ENCODE measurements around the gene ZBTB1.
A peak's percentile ranks its signal among the peaks of the same experiment; 100 is the strongest.
"Not testable (repeated sequence)": the region's sequence is repeated elsewhere in the genome, so short reads cannot be mapped to it uniquely, and the experiment has no call there.

Gene ZBTB1

DNA sequence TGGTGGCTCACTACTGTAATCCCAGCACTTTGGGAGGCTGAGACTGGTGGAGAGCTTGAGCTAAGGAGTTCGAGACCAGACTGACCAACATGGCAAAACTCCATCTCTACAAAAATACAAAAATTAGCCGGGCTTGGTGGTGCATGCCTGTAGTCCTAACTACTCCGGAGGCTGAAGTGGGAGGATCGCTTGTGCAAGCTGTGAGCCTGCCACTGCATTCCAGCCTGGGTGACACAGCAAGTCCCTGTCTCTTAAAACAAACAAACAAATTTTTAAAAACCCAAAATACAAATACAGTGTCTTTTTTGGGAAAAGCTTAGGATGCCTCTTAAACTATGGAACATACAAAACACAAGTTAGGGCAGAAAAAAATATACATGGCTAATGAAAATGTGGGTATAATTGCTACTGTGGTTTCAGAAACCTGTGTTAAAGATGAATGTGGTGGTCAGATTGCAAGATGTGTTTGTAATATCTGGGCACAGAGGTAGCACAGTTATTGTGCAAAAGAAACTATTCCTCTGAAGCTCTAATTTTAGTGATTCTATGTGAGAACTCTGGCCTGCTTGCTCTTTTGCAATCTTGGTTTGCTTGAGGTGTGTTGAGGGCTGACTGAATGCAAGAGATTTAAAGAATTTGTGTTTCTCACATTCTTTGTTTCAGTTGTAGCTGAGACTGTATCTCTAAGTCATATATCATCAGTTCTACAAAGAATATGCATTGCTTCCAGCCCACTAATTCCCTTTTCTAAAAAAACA lies 32.1 kb downstream of the ZBTB1 start:
- DNase-seq = peak; percentile 72

DNA sequence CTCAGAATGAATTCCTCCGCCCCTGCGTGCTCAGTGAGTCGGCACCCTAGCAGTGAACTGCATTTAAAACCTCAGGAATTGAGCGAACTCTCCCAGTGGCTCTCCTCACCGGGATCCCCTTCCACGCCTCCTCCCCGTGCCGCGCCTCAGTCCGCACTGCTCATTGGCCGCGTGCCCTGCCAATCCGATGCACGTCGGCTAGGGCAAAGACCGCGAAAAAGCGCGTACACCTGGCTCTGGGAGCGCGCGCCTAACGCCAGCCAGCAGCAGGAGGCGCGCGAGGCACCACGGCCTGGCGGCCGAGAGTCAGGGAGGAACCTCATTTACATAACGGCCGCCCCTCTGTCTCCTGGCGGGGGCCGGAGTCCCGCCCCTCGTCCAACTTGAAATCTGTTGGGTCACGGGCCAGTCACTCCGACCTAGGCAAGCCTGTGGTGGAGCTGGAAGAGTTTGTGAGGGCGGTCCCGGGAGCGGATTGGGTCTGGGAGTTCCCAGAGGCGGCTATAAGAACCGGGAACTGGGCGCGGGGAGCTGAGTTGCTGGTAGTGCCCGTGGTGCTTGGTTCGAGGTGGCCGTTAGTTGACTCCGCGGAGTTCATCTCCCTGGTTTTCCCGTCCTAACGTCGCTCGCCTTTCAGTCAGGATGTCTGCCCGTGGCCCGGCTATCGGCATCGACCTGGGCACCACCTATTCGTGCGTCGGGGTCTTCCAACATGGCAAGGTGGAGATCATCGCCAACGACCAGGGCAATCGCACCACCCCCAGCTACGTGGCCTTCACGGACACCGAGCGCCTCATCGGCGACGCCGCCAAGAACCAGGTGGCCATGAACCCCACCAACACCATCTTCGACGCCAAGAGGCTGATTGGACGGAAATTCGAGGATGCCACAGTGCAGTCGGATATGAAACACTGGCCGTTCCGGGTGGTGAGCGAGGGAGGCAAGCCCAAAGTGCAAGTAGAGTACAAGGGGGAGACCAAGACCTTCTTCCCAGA lies 35.9 kb downstream of the ZBTB1 start, which contains the start of gene HSPA2:
Gene HSPA2 (plus strand): TSS at position 534 of the 995 bp plus-strand sequence. CDS start 109 bp downstream, at position 643.
- peak; percentile 99 for DNase-seq

DNA sequence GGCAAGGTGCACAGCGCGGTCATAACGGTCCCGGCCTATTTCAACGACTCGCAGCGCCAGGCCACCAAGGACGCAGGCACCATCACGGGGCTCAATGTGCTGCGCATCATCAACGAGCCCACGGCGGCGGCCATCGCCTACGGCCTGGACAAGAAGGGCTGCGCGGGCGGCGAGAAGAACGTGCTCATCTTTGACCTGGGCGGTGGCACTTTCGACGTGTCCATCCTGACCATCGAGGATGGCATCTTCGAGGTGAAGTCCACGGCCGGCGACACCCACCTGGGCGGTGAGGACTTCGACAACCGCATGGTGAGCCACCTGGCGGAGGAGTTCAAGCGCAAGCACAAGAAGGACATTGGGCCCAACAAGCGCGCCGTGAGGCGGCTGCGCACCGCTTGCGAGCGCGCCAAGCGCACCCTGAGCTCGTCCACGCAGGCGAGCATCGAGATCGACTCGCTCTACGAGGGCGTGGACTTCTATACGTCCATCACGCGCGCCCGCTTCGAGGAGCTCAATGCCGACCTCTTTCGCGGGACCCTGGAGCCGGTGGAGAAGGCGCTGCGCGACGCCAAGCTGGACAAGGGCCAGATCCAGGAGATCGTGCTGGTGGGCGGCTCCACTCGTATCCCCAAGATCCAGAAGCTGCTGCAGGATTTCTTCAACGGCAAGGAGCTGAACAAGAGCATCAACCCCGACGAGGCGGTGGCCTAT lies 36.8 kb downstream of the ZBTB1 start:
- DNase-seq = peak; percentile 23

DNA sequence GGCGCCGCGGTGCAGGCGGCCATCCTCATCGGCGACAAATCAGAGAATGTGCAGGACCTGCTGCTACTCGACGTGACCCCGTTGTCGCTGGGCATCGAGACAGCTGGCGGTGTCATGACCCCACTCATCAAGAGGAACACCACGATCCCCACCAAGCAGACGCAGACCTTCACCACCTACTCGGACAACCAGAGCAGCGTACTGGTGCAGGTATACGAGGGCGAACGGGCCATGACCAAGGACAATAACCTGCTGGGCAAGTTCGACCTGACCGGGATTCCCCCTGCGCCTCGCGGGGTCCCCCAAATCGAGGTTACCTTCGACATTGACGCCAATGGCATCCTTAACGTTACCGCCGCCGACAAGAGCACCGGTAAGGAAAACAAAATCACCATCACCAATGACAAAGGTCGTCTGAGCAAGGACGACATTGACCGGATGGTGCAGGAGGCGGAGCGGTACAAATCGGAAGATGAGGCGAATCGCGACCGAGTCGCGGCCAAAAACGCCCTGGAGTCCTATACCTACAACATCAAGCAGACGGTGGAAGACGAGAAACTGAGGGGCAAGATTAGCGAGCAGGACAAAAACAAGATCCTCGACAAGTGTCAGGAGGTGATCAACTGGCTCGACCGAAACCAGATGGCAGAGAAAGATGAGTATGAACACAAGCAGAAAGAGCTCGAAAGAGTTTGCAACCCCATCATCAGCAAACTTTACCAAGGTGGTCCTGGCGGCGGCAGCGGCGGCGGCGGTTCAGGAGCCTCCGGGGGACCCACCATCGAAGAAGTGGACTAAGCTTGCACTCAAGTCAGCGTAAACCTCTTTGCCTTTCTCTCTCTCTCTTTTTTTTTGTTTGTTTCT lies 37.6 kb downstream of the ZBTB1 start:
- DNase-seq = no peak

DNA sequence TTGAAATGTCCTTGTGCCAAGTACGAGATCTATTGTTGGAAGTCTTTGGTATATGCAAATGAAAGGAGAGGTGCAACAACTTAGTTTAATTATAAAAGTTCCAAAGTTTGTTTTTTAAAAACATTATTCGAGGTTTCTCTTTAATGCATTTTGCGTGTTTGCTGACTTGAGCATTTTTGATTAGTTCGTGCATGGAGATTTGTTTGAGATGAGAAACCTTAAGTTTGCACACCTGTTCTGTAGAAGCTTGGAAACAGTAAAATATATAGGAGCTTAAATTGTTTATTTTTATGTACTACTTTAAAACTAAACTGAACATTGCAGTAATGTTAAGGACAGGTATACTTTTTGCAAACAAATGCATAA lies 38.2 kb downstream of the ZBTB1 start:
- no peak for DNase-seq

DNA sequence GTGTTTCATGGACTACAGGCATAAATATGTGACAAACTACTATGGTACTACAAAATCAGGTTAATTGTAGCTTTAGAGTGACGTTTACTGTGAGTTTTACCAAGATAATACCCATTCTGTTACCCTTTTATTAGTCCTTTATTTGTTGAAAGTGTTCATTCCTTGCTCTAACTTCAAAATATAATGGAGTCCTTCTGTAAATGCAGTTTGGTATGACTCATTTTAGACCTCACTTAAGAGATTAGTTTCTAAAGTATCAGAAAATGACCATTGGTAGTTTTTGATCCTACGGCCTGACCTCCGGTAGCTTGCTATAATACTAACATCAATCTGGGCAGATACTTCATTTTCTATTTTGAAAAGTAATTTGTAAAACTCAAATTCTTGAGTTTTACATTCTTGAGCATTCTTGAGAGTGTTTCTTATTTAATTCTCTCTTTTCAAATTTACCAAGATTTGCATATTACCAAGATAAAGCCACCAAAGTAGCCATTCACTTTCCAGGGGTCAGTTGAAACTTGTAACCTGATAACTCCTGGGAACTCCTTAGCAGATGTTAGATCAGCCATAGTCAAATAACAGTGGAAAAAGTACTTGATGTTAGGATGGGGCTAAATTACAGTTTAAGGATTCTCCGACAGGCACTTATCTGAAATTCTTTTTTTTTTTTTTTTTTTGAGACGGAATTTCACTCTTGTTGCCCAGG lies 40.2 kb downstream of the ZBTB1 start:
- DNase-seq = no peak

DNA sequence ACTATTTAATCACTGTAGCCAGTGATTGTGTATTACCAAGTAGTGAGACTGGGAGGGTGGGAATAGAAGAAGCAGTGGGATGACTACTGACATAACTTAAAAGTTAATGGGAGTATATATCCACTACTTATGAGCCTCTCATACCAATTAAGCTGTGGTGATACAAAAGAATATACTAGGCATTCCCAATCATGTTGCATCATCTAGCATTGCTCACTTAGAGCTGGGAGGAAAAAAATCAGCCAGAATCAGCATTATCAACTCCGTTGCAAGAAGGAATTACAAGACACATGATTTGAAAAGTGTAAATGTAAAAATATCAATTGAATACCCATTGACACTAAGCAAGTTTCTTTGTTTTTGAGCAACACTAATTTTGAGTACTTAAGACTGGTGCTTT lies 44.4 kb downstream of the ZBTB1 start:
- DNase-seq = no peak

DNA sequence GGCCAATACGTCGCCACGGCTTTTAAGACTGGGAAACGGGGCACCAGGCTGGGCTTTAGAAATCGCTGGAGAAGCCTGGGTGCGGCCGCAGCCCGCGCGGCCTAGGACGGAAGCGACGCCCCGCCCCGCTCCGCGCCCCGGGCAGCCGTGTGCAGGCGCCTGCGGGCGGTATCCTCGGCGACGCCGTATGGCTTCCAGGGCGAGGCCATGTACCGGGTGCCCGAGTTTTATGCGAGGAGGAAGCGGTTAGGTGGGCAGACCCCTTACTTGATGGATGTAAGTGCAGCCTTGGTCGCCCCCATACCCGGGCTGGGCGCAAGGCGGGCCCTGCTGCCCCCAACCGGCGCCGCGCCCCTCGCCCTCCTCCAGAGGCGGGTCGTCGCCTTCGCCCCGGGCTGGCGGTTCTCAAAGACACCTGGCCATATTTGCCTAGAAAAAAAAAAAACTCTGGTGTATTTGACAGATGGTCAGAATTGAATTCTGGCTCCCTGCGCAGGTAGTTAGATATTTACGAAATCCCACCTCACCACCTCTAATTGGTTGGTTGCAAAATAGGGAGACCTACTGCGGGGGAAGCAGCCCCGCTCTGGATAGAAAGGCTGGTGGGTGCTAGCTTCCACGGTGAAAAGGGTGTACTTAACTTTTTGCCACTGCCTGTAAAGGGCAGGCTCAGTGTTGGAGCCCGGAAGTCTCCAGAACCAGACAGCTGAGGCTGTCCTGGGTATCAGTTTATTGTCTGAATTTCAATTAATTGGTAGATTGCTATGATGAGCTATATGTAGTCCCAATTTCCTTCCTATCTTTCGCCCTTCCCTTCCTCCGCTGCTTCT lies 45.4 kb downstream of the ZBTB1 start, which contains the start of gene PPP1R36:
Gene PPP1R36 (plus strand): TSS at position 171 of the 830 bp plus-strand sequence. CDS start 37 bp downstream, at position 208.
- DNase-seq = no peak

DNA sequence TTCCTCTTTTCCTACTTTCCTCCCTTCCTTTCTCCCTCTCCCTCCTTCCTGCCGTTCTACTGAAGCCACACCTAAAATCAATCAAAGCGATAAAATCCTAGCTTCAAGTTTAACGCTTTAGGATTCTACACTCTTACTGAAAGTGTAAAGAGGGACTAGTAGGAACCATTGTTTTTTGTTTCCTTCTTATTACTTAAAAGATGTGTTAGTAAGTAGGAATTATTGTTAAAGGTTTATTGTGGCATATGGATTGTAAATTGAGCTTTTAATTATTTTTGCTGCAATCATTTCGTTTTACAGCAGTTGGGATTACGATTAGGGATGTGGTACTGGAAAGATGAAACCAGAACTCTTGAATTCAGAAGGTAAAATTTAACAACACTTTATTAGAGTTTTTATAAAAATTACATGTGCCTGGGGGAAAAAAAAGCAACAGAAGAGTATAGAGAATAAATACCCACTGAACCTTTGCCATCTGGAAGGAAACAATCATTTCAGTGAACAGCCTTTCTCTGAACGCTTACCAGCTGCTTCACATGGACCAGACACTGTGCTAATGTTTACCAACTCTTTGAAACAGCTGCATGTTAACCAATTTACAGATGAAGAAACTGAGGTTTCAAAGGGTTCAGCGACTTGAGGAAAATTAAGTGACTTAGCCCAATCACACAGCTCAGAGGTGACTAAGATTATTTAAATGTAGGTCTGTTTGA lies 46.2 kb downstream of the ZBTB1 start:
- no peak for DNase-seq

DNA sequence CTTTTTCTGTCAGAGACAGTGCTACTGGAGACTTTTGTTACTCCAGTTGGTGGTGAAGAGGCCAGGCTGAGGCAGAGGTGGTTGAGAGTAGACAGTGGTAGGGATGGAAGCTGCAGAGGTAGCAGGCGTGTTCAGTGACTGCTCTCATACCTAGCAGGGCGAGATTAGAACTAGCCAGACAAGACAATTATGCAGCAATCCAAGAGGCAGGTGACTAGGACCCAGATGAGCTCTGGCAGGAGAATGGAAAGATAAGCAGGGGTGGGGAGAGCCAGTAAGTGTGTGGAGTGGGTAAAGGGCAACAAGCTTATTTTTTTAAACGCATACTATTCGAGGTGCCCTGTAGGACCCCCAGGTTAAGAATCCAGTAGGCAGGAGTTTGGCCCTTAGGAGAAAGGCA lies 50.0 kb downstream of the ZBTB1 start:
- DNase-seq = no peak

DNA sequence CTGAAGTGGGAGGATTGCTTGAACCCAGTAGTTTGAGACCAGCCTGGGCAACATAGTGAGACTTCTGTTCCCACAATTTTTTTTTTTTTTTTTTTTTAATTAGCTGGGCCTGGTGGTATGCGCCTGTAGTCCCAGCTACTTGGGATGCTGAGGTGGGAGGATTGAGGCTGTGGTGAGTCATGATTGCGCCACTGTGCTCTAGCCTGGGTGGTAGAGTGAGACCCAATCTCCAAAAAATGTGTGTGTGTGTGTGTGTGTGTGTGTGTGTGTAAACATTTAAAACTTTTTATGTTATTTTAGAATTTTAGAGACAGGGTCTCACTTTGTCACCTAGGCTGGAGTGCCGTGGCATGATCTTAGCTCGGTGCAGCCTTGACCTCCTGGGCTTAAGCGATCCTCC lies 52.0 kb downstream of the ZBTB1 start:
- DNase-seq = peak; percentile 80

DNA sequence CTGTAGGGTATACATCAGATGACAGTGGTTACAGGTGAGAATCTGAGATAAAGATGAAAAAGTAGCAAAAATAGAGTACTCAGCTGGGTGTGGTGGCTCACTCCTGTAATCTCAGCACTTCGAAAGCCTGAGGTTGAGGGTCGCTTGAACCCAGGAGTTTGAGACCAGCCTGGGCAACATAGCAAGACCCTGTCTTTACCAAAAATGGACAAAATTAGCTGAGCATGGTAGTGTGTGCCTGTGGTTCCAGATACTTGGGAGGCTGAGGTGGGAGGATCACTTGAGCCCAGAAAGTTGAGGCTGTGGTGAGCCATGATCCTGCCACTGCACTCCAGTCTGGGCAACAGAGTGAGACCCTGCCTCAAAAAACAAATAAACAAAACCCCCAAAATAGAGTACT lies 53.6 kb downstream of the ZBTB1 start:
- not testable (repeated sequence) for DNase-seq

DNA sequence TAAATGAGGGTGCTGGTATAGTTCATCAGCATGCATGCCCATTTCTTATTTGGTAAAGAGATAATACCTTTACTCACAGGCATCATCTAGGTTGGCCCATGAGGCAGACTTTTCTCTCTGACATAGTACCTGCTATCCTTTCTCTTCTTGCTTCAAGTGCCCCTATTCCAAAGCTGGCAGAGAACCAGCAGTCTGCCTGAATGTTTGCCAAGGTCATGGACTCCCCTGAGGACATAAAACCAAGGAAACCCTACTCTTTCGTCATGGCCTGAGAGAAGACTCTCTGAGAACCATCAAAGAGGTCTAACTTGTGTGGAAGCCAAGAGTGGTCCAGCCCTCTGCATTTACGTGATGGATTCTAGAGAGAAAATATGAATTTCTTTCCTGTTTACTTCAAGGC lies 57.1 kb downstream of the ZBTB1 start:
- DNase-seq = no peak

DNA sequence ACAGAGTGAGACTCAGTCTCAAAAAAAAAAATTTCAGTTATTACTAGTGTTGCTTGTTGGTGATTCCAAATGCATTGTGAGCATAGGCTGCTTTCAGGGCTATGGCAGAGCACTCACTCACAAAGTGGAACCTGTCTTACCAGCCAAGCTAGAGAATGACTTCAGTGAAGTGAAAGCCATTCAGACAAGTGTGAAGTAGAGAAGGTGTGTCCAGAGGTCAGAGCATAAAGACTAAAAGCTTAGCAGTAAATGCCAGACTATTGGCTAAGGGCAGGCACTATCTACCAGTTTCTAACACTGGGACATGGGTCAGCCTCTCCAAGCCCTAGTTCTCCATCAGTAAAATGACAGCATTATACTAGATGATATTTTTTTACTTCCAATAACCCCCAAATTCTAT lies 57.9 kb downstream of the ZBTB1 start:
- DNase-seq = no peak

DNA sequence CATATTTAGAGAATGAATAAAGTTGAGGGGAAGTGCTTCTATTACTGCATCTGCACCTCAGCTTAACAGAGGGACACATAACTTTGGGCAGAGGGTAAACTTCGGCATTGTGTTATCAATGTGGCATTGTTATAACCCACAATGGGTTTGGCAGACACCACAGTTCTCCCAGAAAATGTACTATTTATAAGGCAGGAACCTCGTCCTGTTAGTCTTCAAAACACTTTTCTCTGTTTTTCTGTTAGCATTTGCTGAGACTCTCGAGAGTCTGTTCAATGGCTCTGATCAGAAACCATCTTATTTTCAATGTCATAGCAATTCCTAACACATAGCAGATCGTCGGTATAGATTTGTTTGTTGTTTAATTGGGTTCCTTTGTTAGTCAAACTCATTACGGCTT lies 59.1 kb downstream of the ZBTB1 start:
- DNase-seq = no peak

DNA sequence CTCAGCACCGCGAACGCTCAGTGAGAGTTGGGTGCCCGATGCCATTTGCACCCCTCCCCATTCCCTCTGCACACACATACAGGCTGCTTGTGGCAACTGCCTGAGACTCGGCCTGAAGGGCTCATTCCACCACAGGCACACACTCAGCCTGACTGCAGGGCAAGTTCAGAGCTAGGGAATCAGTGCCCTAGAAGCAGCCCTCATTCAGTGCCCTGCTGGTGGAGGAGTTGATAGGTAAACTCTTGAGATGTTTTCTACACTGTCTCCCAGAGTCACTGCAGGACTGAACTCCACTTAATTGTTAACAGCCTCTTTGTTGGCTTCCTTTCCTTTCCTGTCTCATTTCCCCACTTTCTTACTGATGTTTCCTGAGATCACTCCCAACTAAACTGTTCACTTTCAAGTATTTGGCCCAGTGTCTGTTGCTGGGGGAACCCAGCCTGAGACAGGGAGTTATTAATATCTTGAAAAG lies 62.1 kb downstream of the ZBTB1 start:
- DNase-seq = peak; percentile 14

DNA sequence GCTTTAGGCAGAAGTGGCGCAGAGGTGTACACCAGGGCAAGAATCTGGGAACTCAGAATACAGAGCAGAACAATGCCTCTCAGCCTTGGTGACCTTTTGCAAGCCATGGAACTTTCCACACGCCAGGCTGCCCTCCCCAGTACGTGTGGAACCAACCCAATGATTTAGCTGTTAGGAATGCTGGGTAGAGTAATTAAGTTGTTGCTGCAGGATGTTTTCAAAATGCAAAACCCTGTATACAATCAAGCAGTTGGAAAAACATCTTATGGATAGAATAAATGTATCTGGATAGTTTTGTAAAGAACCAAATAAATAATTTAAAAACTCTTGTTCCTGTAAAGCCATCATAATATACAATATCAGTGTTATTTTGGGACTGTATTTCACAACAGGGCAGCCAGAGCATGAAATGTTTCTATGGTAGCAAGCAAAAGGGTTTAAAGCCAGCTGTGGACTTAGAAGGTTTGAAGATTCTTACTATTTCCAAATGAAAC lies 64.6 kb downstream of the ZBTB1 start:
- peak; percentile 27 for DNase-seq

DNA sequence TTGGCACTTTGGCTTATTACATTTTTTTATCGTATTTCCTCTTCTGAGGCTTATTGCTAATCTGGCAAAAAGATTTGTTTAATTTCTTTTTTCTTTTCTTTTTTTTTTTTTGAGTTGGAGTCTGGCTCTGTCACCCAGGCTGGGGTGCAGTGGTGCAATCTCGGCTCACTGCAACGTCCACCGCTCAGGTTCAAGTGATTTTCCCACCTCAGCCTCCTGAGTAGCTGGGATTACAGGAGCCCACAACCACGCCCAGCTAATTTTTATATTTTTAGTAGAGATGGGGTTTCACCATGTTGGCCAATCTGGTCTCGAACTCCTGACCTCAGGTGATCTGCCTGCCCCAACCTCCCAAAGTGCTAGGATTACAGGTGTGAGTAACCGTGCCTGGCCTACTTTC lies 65.1 kb downstream of the ZBTB1 start:
- DNase-seq = not testable (repeated sequence)

DNA sequence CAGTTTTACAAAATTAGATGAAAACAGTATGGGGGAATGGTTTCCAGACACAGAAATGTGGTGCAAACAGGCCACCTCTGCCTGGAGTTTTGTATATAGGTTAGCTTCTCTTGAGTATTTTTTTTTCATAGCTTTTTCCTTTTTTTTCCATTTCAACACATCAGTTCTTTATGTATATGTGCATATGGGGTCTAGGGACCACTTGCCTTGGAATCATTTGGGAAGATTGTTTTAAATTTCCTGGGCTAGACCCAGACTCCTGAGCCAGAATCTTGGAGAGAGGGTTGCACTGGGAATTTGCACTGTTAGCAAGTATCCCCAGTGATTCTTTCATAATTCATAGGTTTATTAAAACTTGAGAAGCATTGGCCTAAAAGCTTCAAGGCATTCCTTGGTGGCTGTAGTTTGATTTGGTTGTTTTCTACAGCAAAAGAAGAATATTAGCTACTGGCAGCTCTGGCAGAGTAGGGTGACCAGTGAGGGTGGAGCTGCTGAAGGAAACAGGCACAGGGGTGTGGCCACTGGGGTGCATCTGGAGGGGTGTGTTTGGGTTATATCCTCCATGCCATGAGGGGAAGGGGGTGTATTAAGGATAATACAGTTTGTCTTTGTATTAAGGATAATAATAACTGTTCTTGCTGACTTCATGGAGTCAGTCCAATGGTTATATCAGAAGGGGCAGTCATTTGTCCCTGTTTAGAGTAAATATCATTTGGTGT lies 68.0 kb downstream of the ZBTB1 start:
- no peak for DNase-seq

All from fibroblast of upper back skin (primary cell).